Hepatocyte (in vitro differentiated cells): ENCODE data around the gene ALPK1.

ENCODE experiments used
- CTCF ChIP-seq: fragments of 200-600 bp; sonication (generic); IDR thresholded peaks from 2 replicates; pipeline ENCODE4 v1.5.1; 2016; ENCODE audit warnings: antibody characterized with exemption, mild to moderate bottlenecking; ENCODE audit not compliant: poor library complexity
- EZH2 ChIP-seq: fragments of 200-600 bp; sonication (generic); IDR thresholded peaks from 2 replicates; pipeline ENCODE4 v1.6.1; 2016; ENCODE audit warnings: antibody characterized with exemption, mild to moderate bottlenecking, borderline replicate concordance

- no peak for TF ChIP-seq CTCF
- TF ChIP-seq EZH2: no peak
Measured at GRCh38 chr4:112296949-112297880, at the start of gene ALPK1.
